ENCODE results near the gene TMPRSS11D.

TMPRSS11D gene

DNA sequence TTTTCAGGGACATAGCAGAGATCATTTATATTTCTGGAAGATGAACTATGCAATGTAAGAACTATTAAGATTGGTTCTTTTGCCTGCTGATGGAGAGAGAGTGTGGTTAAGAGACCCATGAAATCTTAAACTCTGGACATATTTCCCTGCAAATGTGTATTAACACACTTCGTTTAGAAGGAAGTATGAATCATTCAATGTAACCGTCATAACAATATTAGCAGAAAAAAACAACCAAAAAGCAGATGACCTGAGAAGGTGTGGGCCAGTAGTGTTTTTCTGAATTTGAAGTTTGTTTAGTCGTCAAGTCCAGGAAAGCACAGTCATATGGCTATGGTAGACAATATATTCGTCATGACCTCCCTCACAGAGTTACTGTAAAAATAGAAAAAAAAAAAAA is 2.5 kb upstream of the TMPRSS11D start:
- H3K36me3 ChIP-seq (ENCODE audit: control insufficient read depth, low read length), result no peaks in the 10 kb centered on the region
- H3K9me2 ChIP-seq (replicated peaks; ENCODE audit: control insufficient read depth, low read length), result no peaks in the 10 kb centered on the region
- no peak overlapping the region for H3K4me3 ChIP-seq (ENCODE audit: low read length)
- TF ChIP-seq, protein P1, sequence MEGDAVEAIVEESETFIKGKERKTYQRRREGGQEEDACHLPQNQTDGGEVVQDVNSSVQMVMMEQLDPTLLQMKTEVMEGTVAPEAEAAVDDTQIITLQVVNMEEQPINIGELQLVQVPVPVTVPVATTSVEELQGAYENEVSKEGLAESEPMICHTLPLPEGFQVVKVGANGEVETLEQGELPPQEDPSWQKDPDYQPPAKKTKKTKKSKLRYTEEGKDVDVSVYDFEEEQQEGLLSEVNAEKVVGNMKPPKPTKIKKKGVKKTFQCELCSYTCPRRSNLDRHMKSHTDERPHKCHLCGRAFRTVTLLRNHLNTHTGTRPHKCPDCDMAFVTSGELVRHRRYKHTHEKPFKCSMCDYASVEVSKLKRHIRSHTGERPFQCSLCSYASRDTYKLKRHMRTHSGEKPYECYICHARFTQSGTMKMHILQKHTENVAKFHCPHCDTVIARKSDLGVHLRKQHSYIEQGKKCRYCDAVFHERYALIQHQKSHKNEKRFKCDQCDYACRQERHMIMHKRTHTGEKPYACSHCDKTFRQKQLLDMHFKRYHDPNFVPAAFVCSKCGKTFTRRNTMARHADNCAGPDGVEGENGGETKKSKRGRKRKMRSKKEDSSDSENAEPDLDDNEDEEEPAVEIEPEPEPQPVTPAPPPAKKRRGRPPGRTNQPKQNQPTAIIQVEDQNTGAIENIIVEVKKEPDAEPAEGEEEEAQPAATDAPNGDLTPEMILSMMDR (IDR thresholded peaks at IDR 0.05; ENCODE audit: low read depth, low read length, poor library complexity, severe bottlenecking), result no peak
- no peak for TF ChIP-seq EZH2phosphoT487 (IDR thresholded peaks at IDR 0.05; ENCODE audit: borderline replicate concordance, low read length)
- no peaks in the 10 kb centered on the region for H3K27me3 ChIP-seq (ENCODE audit: control insufficient read depth, low read length)
- no peaks in the 10 kb centered on the region for H3F3A ChIP-seq (ENCODE audit: control insufficient read depth, insufficient read depth)
- no peaks in the 10 kb centered on the region for H3K4me1 ChIP-seq (ENCODE audit: control insufficient read depth, low read length)
- H3K9me3 ChIP-seq (ENCODE audit: control insufficient read depth, insufficient read depth, low read length), result no peaks in the 10 kb centered on the region
- no peaks in the 10 kb centered on the region for H4K20me1 ChIP-seq (ENCODE audit: control insufficient read depth, insufficient read depth, low read depth, low read length)
- no peaks in the 10 kb centered on the region for H3K79me2 ChIP-seq (ENCODE audit: control insufficient read depth, low read length)
- H3K4me2 ChIP-seq (ENCODE audit: low read length), result no peak overlapping the region
- H3K27ac ChIP-seq (ENCODE audit: low read depth, low read length), result no peak overlapping the region

GRCh38 chr4:67885762-67886161 is 2.0 kb upstream of the TMPRSS11D start:
- Histone ChIP-seq H3K9me3 (ENCODE audit: control insufficient read depth, insufficient read depth, low read length) (no peaks in the 10 kb centered on the region), H3K27me3 (ENCODE audit: control insufficient read depth, low read length) (no peaks in the 10 kb centered on the region), H3K36me3 (ENCODE audit: control insufficient read depth, low read length) (no peaks in the 10 kb centered on the region), H3K4me2 (ENCODE audit: low read length) (no peak overlapping the region), H3K4me3 (ENCODE audit: low read length) (no peak overlapping the region), H3K9me2 (replicated peaks; ENCODE audit: control insufficient read depth, low read length) (no peaks in the 10 kb centered on the region), H3F3A (ENCODE audit: control insufficient read depth, insufficient read depth) (no peaks in the 10 kb centered on the region), H3K79me2 (ENCODE audit: control insufficient read depth, low read length) (no peaks in the 10 kb centered on the region), H4K20me1 (ENCODE audit: control insufficient read depth, insufficient read depth, low read depth, low read length) (no peaks in the 10 kb centered on the region), H3K4me1 (ENCODE audit: control insufficient read depth, low read length) (no peaks in the 10 kb centered on the region), H3K27ac (ENCODE audit: low read depth, low read length) (no peak overlapping the region)
- TF ChIP-seq, protein P1 (IDR thresholded peaks at IDR 0.05; ENCODE audit: low read depth, low read length, poor library complexity, severe bottlenecking), result no peak
- no peak for TF ChIP-seq EZH2phosphoT487 (IDR thresholded peaks at IDR 0.05; ENCODE audit: borderline replicate concordance, low read length)

DNA sequence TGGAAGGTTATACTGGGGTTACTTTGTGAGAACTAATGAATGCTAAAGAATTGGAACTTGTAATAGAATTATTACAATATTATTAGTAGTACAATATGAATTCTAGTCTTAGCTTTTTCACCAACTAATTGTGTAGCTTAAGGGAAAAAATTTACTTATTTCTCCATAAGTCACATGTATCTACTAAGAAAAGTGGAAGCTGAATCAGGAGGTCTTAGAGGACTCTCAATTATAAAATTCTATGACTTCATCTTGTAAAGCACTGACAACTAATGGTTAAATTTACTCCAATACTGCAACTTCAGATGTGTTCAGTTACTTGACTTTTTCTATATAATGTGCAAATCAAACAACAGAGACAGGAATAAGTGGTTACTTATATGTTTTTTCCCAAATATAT is 899 bp upstream of the TMPRSS11D start:
- Histone ChIP-seq H3K36me3 (ENCODE audit: control insufficient read depth, low read length) (no peaks in the 10 kb centered on the region), H3K4me3 (ENCODE audit: low read length) (no peak overlapping the region), H3K79me2 (ENCODE audit: control insufficient read depth, low read length) (no peaks in the 10 kb centered on the region), H4K20me1 (ENCODE audit: control insufficient read depth, insufficient read depth, low read depth, low read length) (no peaks in the 10 kb centered on the region), H3K27ac (ENCODE audit: low read depth, low read length) (no peak overlapping the region), H3K9me2 (replicated peaks; ENCODE audit: control insufficient read depth, low read length) (no peaks in the 10 kb centered on the region), H3K27me3 (ENCODE audit: control insufficient read depth, low read length) (no peaks in the 10 kb centered on the region), H3K4me2 (ENCODE audit: low read length) (no peak overlapping the region), H3F3A (ENCODE audit: control insufficient read depth, insufficient read depth) (no peaks in the 10 kb centered on the region), H3K9me3 (ENCODE audit: control insufficient read depth, insufficient read depth, low read length) (no peaks in the 10 kb centered on the region), H3K4me1 (ENCODE audit: control insufficient read depth, low read length) (no peaks in the 10 kb centered on the region)
- TF ChIP-seq, protein P1 (IDR thresholded peaks at IDR 0.05; ENCODE audit: low read depth, low read length, poor library complexity, severe bottlenecking), result no peak
- TF ChIP-seq EZH2phosphoT487 (IDR thresholded peaks at IDR 0.05; ENCODE audit: borderline replicate concordance, low read length), result no peak

DNA sequence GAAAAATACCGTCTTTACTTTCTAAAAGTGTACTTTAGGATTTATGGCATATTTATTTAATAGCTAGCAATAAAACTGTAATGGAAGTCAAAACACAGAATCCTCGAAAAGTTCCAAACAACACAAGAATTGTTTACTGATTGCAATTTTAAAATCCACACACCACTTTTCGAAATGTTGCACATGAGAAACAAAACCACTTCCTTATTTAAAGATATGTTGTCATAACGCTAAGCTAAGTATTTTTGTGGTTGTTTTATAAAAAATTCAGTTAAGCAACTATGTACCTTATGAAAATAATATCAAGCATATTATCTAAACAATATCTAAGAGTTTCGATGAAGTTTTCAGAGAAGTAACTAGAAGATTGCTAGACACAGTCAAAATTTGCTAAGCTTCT is 344 bp downstream of the TMPRSS11D start:
- Histone ChIP-seq H3K4me1 (ENCODE audit: control insufficient read depth, low read length) (no peaks in the 10 kb centered on the region), H3K4me2 (ENCODE audit: low read length) (no peak overlapping the region), H3K36me3 (ENCODE audit: control insufficient read depth, low read length) (no peaks in the 10 kb centered on the region)

More for the DNA sequence above, 344 bp downstream of the TMPRSS11D start:
- no peak for TF ChIP-seq EZH2phosphoT487 (IDR thresholded peaks at IDR 0.05; ENCODE audit: borderline replicate concordance, low read length)
- TF ChIP-seq, protein P1 (IDR thresholded peaks at IDR 0.05; ENCODE audit: low read depth, low read length, poor library complexity, severe bottlenecking), result no peak
- Histone ChIP-seq H3K9me2 (replicated peaks; ENCODE audit: control insufficient read depth, low read length) (no peaks in the 10 kb centered on the region), H3K4me3 (ENCODE audit: low read length) (no peak overlapping the region), H3K9me3 (ENCODE audit: control insufficient read depth, insufficient read depth, low read length) (no peaks in the 10 kb centered on the region), H3F3A (ENCODE audit: control insufficient read depth, insufficient read depth) (no peaks in the 10 kb centered on the region), H3K79me2 (ENCODE audit: control insufficient read depth, low read length) (no peaks in the 10 kb centered on the region), H3K27me3 (ENCODE audit: control insufficient read depth, low read length) (no peaks in the 10 kb centered on the region), H4K20me1 (ENCODE audit: control insufficient read depth, insufficient read depth, low read depth, low read length) (no peaks in the 10 kb centered on the region), H3K27ac (ENCODE audit: low read depth, low read length) (no peak overlapping the region)
